ENCODE measurements around the gene SORT1.

DNA sequence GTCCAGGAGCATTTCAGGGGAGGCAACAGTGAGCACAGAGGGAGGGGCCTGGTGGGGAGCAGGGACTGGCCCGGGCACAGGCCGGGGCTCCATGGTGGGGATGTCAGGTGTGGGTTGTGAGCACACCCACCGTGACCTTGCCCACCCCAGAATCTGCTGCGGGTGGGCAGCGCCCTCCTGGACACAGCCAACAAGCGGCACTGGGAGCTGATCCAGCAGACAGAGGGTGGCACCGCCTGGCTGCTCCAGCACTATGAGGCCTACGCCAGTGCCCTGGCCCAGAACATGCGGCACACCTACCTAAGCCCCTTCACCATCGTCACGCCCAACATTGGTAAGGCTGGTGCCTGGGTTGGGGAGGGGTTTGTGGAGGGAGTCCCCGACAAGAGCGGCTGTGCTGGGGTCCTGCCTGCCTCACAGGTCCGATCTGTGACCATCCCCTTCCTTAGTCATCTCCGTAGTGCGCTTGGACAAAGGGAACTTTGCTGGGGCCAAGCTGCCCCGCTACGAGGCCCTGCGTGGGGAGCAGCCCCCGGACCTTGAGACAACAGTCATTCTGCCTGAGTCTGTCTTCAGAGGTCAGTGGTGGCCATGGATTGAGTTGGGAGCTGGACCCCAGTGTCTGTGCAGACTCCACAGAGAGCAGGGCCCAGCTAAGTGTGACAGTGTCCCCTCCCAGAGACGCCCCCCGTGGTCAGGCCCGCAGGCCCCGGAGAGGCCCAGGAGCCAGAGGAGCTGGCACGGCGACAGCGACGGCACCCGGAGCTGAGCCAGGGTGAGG, 129.1 kb downstream of the SORT1 start:
- TF ChIP-seq SUZ12 (IDR thresholded peaks at IDR 0.05; ENCODE audit: low read length) (no peak), POLR2A (IDR thresholded peaks at IDR 0.05; ENCODE audit: control extremely low read depth in 1 of 2, low read depth in 2 of 2, low read length in 2 of 2) (no peak)
- TF ChIP-seq, protein P1, sequence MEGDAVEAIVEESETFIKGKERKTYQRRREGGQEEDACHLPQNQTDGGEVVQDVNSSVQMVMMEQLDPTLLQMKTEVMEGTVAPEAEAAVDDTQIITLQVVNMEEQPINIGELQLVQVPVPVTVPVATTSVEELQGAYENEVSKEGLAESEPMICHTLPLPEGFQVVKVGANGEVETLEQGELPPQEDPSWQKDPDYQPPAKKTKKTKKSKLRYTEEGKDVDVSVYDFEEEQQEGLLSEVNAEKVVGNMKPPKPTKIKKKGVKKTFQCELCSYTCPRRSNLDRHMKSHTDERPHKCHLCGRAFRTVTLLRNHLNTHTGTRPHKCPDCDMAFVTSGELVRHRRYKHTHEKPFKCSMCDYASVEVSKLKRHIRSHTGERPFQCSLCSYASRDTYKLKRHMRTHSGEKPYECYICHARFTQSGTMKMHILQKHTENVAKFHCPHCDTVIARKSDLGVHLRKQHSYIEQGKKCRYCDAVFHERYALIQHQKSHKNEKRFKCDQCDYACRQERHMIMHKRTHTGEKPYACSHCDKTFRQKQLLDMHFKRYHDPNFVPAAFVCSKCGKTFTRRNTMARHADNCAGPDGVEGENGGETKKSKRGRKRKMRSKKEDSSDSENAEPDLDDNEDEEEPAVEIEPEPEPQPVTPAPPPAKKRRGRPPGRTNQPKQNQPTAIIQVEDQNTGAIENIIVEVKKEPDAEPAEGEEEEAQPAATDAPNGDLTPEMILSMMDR (IDR thresholded peaks at IDR 0.05; ENCODE audit: control extremely low read depth in 1 of 3, insufficient read depth in 1 of 3, low read depth in 1 of 3, low read length in 3 of 3), result no peak
